Suppressor macrophage treated with lipopolysaccharide for 4 hours (primary cell): ENCODE measurements around the gene ANKRD34A.
A peak's percentile ranks its signal among the peaks of the same experiment; 100 is the strongest.

ENCODE experiments used
- DNase-seq: peaks from one replicate; pipeline ENCODE4 v3.0.0-alpha.2; 2020

Gene ANKRD34A

GRCh38 chr1:145964328-145965118, at the start of gene ANKRD34A, which contains the start of gene POLR3GL:
TSS of gene ANKRD34A (minus strand) at chr1:145964575. CDS start at chr1:145961759, 2,816 bp downstream.
TSS of gene POLR3GL (plus strand) at chr1:145964690. CDS start at chr1:145974866, 10,176 bp downstream.
- DNase-seq, result peak; percentile 95

- peak; percentile 60 for DNase-seq
Measured at GRCh38 chr1:146013559-146013922, 49.2 kb upstream of the ANKRD34A start.

- DNase-seq, result peak; percentile 84
Measured at GRCh38 chr1:146012703-146013558, 48.6 kb upstream of the ANKRD34A start.

DNA sequence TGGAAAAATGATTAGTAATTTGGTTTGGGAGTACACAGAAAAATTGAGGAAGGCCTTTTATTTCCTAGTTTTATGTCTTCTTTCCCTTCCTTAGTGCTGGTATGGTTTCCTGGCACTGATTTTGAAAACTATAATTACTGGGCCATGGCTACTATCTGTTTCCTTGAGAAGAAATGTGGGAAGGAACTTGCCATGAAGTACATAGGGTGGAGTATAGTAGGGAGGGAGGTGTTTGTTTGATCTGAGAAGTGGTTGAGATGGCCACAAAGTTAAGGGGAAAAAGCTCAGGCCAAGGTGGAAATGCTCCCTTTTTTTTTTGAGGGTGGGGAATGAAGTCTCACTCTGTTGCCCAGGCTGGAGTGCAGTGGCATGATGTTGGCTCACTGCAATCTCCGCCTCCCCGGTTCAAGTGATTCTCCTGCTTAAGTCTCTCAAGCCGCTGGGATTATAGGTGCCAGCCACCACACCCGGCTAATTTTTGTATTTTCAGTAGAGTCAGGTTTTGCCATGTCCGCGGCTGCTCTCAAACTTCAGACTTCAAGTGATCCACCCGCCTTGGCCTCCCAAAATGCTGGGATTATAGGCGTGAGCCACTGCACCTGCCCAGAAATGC, 45.9 kb upstream of the ANKRD34A start:
- DNase-seq, result no peak

DNA sequence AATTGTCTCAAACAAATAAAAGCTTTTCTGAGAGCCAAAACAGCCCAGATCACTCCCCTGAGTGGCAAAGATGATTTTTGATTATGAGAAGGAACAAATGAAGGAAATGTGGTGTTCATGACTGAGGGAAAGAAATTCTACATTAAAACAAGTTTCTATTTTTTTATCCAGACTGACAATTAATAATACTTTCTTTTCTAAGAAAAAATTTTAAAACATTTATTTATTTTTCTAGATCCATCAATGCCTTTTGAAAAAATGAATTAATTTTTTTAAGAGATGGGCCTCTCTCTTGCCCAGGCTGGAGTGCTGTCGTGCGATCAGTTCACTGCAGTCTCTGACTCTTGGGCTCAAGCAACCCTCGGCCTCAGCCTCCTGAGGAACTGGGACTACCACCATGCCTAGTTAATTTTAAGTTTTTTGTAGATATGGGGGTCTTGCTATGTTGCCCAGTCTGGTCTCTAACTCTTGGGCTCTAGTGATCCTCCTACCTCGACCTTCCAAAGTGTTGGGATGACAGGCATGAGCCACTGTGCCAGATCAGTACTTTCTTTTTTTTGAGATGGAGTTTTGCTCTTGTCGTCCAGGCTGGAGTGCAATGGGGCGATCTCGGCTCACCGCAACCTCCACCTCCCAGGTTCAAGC, 43.2 kb upstream of the ANKRD34A start:
- DNase-seq, result no peak

DNA sequence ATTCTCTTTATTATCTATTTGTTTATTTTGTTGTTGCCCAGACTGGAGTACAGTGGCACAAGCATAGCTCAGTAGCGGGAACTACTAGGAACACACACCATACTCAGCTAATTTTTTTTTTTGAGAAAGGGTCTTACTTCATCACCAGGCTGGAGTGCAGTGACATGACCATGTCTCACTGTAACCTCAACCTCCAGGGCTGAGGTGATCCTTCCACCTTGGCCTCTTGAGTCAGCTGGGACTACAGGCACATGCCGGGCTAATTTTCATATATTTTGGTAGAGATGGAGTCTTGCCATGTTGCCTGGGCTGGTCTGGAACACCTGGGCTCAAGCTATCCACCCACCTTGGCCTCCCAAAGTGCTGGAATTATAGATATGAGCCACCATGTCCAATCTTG, 37.3 kb upstream of the ANKRD34A start:
- DNase-seq, result no peak

GRCh38 chr1:145999321-146000024, 35.1 kb upstream of the ANKRD34A start:
- DNase-seq, result peak; percentile 41

- DNase-seq, result no peak
Measured at GRCh38 chr1:145997718-145998023, 33.3 kb upstream of the ANKRD34A start.

- DNase-seq, result no peak
Measured at GRCh38 chr1:145997016-145997717, 32.8 kb upstream of the ANKRD34A start.

DNA sequence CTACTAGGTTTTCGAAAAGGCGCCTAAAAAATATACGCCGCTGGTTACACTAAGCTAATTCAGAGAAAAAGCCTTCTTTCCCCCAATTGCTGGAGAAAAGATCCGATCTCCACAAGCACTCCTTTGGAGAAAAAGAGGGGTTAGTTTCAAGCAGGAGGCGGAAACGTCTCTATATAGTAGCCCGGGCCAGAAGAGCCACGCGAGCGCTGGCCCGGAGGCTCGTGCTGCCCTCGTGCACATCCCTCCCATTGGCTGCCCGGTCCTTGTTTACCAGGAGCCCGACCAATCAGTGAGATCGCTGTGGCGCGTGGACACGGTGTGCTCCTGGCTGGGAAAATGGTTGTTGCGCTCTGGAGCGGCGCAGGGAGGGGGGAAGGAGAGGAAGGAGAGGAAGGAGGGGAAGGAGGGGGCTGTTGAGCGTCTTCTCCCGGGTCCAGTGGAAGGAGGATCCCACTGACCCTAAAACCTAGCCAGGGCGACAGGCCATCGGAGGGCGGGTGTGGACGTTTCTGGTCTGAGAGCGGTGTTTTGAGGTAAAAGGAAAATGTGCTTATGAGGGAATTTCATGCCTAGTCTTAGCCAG, 32.1 kb upstream of the ANKRD34A start, which contains the start of gene TXNIP:
Gene TXNIP, minus strand, starts transcription at position 147 of the 583 bp plus-strand sequence. CDS start 313 bp downstream, outside the sequence.
- DNase-seq, result peak; percentile 97

GRCh38 chr1:145995964-145996432, 31.6 kb upstream of the ANKRD34A start:
- no peak for DNase-seq

- DNase-seq, result peak; percentile 34
Measured at GRCh38 chr1:145995148-145995881, 30.9 kb upstream of the ANKRD34A start.

- DNase-seq, result peak; percentile 44
Measured at GRCh38 chr1:145994391-145995120, 30.2 kb upstream of the ANKRD34A start.

GRCh38 chr1:145993618-145994390, 29.4 kb upstream of the ANKRD34A start:
- DNase-seq, result peak; percentile 34

- no peak for DNase-seq
Measured at GRCh38 chr1:145992958-145993617, 28.7 kb upstream of the ANKRD34A start.

GRCh38 chr1:145992502-145992936, 28.1 kb upstream of the ANKRD34A start:
- no peak for DNase-seq

DNA sequence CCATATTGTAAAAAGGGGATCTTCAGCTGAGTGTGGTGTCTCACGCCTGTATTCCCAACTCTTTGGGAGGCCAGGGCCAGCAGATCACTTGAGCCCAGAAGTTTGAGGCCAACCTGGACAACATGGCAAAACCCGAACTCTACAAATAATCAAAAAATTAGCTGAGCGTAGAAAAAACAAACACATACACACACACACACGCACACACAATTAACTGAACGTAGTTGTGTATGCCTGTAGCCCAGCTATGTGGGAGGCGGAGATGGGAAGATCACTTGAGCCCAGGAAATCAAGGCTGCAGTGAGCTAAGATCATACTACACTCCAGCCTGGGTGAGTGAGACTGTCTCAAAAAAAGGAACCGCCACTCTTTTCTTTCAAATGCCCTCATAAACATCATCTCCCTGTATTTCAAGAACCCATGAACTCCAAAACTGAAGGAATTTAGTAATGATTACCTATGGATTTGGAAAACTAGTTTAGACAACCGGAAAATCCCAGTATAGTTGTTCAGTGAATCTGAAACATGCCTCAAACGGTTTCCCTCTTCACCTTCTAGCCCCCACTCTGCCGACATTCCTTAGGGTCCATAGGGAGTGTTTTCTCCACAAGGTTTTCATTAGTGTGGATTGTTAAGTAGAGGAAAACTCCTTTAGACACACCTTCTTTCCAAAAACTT, 27.5 kb upstream of the ANKRD34A start:
- peak; percentile 36 for DNase-seq
